HCT116 (cell line): ENCODE data around the gene ACP3. TPM values are rescaled to one million over a fixed set of nuclear protein-coding genes. Genes with fewer than 3 reads are reported as not detected.
"Not testable (repeated sequence)": the region's sequence is repeated elsewhere in the genome, so short reads cannot be mapped to it uniquely, and the experiment has no call there.

Experiments
- ATAC-seq: fragments of 200-7000 bp; cut with Tn5 transposase; 2 replicates; pipeline ENCODE4 v1.9.1; 2020; ENCODE audit warnings: mild to moderate bottlenecking, moderate library complexity
- BruUV-seq: library from RNA; stranded (reverse); fragments of 400-500 nt; replicated peaks from 2 replicates; lab custom pipeline; 2021; lab: Mats Ljungman, UMichigan
- CTCF ChIA-PET: fragments of 300-600 bp; sonication (Branson Sonifier 250); formaldehyde crosslinking; loops from one replicate; lab custom pipeline; 2021; ENCODE audit warnings: antibody characterized with exemption; lab: Charles Lee
- POLR2A ChIA-PET: fragments of 300-600, 350-600 bp; sonication (Branson Sonifier 250); formaldehyde crosslinking; loops from one replicate; lab custom pipeline; 2021; ENCODE audit warnings: antibody characterized with exemption; lab: Charles Lee
- RAD21 ChIA-PET, 2 experiments: fragments of 300-600 bp; sonication (Branson Sonifier 250); formaldehyde crosslinking; loops; one replicate each; lab custom pipeline; 2023; ENCODE audit warnings: low total read pairs in 2 of 2; ENCODE audit not compliant: uncharacterized antibody in 2 of 2, unreplicated experiment in 2 of 2, low non-redundant PET in 1 of 2; lab: Charles Lee
- DNase-seq: peaks from one replicate; pipeline ENCODE4 v3.0.0-alpha.2; 2010; ENCODE audit warnings: low read depth, low spot score
- H2AFZ ChIP-seq: fragments of 200-600 bp; shearing (Covaris generic), sonication (generic); 2 replicates; pipeline ENCODE4 v1.6.1; 2017; ENCODE audit warnings: low read depth, mixed run types, mixed read lengths, antibody characterized with exemption, low read length; ENCODE audit not compliant: poor library complexity, severe bottlenecking
- H3K27ac ChIP-seq: 2 replicates; pipeline ENCODE4 v1.5.1; 2012; ENCODE audit warnings: low read depth, low read length
- H3K27me3 ChIP-seq: fragments of 200-600 bp; sonication (generic); 2 replicates; pipeline ENCODE4 v1.6.1; 2016; ENCODE audit warnings: mixed run types, low read length, mixed read lengths; ENCODE audit not compliant: insufficient read depth
- H3K36me3 ChIP-seq, 2 experiments: fragments of 200-500 bp in 1 of 2; fragments of 200-600 bp in 1 of 2; sonication (Bioruptor generic) in 1 of 2; sonication (generic) in 1 of 2; 2 replicates each; pipeline versions ENCODE4 v1.5.1 to v1.6.1; 2014 to 2016; ENCODE audit warnings: low read length in 2 of 2, inconsistent platforms in 1 of 2, mixed read lengths in 1 of 2, mixed run types in 1 of 2; ENCODE audit not compliant: insufficient read depth in 2 of 2, control insufficient read depth in 1 of 2
- H3K4me1 ChIP-seq, 2 experiments: fragments of 200-600 bp in 1 of 2; sonication (generic) in 1 of 2; 2 replicates each; pipeline versions ENCODE4 v1.5.1 to v1.6.1; 2012 to 2017; ENCODE audit warnings: low read length in 2 of 2, inconsistent platforms in 1 of 2, mild to moderate bottlenecking in 1 of 2, mixed read lengths in 1 of 2, mixed run types in 1 of 2, moderate library complexity in 1 of 2; ENCODE audit not compliant: insufficient read depth in 2 of 2, control insufficient read depth in 1 of 2
- H3K4me2 ChIP-seq: fragments of 200-600 bp; sonication (generic); 2 replicates; pipeline ENCODE4 v1.6.1; 2017; ENCODE audit warnings: mixed run types, low read length, mixed read lengths
- H3K4me3 ChIP-seq, 2 experiments: fragments of 200-600 bp in 1 of 2; sonication (generic) in 1 of 2; replicated peaks in 1 of 2; 2 replicates each; pipeline ENCODE4 v1.5.1; 2011 to 2016; ENCODE audit warnings: low read length in 2 of 2, control low read depth in 1 of 2, low read depth in 1 of 2, mild to moderate bottlenecking in 1 of 2, mixed read lengths in 1 of 2, mixed run types in 1 of 2
- H3K79me2 ChIP-seq: fragments of 200-600 bp; sonication (generic); 2 replicates; pipeline ENCODE4 v1.6.1; 2017; ENCODE audit warnings: mild to moderate bottlenecking, mixed run types, low read length, moderate library complexity, mixed read lengths; ENCODE audit not compliant: insufficient read depth
- H3K9ac ChIP-seq: fragments of 200-600 bp; sonication (generic); 2 replicates; pipeline ENCODE4 v1.6.1; 2016; ENCODE audit warnings: low read length, mixed read lengths
- H3K9me2 ChIP-seq: fragments of 200-600 bp; sonication (generic), shearing (Covaris generic); 2 replicates; pipeline ENCODE4 v1.6.1; 2017; ENCODE audit warnings: mixed run types, mild to moderate bottlenecking, moderate library complexity; ENCODE audit not compliant: insufficient read depth
- H3K9me3 ChIP-seq, 2 experiments: fragments of 200-500 bp in 1 of 2; fragments of 200-600 bp in 1 of 2; sonication (Bioruptor generic) in 1 of 2; sonication (generic) in 1 of 2; 2 replicates each; pipeline ENCODE4 v1.6.1; 2014 to 2017; ENCODE audit warnings: low read length in 2 of 2, mixed read lengths in 2 of 2, inconsistent platforms in 1 of 2, low read depth in 1 of 2, mild to moderate bottlenecking in 1 of 2, mixed run types in 1 of 2, moderate library complexity in 1 of 2; ENCODE audit not compliant: control insufficient read depth in 1 of 2, insufficient read depth in 1 of 2
- H4K20me1 ChIP-seq: fragments of 200-600 bp; sonication (generic), shearing (Covaris generic); 2 replicates; pipeline ENCODE4 v1.6.1; 2017; ENCODE audit warnings: mixed run types, mild to moderate bottlenecking, moderate library complexity; ENCODE audit not compliant: insufficient read depth
- ATF3 ChIP-seq: IDR thresholded peaks from 2 replicates; pipeline ENCODE4 v1.6.1; 2012
- CTCF ChIP-seq, 3 experiments: fragments of 200-600 bp in 1 of 3; sonication (generic) in 1 of 3; IDR thresholded peaks in 2 of 3; conservative IDR thresholded peaks in 1 of 3; 2 replicates each; pipeline ENCODE4 v1.5.1; 2012 to 2017; ENCODE audit warnings: low read depth in 2 of 3, low read length in 2 of 3, antibody characterized with exemption in 1 of 3, borderline replicate concordance in 1 of 3, control low read depth in 1 of 3, mild to moderate bottlenecking in 1 of 3, mixed read lengths in 1 of 3, mixed run types in 1 of 3, moderate library complexity in 1 of 3; ENCODE audit not compliant: insufficient read depth in 1 of 3
- ELF1 ChIP-seq: IDR thresholded peaks from 2 replicates; pipeline ENCODE4 v1.6.1; 2012; ENCODE audit warnings: low read depth, borderline replicate concordance
- EZH2 ChIP-seq: fragments of 200-600 bp; sonication (generic); IDR thresholded peaks from 2 replicates; pipeline ENCODE4 v1.6.1; 2017; ENCODE audit warnings: antibody characterized with exemption, mixed run types
- EZH2phosphoT487 ChIP-seq: fragments of 200-600 bp; IDR thresholded peaks from 2 replicates; pipeline ENCODE4 v1.6.1; 2018; ENCODE audit warnings: antibody characterized with exemption, borderline replicate concordance
- FOSL1 ChIP-seq: IDR thresholded peaks from 2 replicates; pipeline ENCODE4 v1.6.1; 2012; ENCODE audit warnings: low read depth
- JUND ChIP-seq: IDR thresholded peaks from 2 replicates; pipeline ENCODE4 v1.6.1; 2012
- POLR2A ChIP-seq: IDR thresholded peaks from 2 replicates; pipeline ENCODE4 v1.7.0; 2011; ENCODE audit warnings: borderline replicate concordance; ENCODE audit not compliant: insufficient read depth, insufficient read length; ENCODE audit errors: extremely low read depth
- POLR2AphosphoS5 ChIP-seq: IDR thresholded peaks from 2 replicates; pipeline ENCODE4 v1.6.1; 2011; ENCODE audit warnings: mild to moderate bottlenecking, low read depth, low read length, moderate library complexity
- RAD21 ChIP-seq: IDR thresholded peaks from 2 replicates; pipeline ENCODE4 v1.6.1; 2012; ENCODE audit warnings: low read depth, mild to moderate bottlenecking
- REST ChIP-seq: IDR thresholded peaks from 2 replicates; pipeline ENCODE4 v1.6.1; 2012; ENCODE audit warnings: low read depth
- SP1 ChIP-seq: IDR thresholded peaks from 2 replicates; pipeline ENCODE4 v1.6.1; 2012; ENCODE audit warnings: low read depth
- SRF ChIP-seq: IDR thresholded peaks from 2 replicates; pipeline ENCODE4 v1.6.1; 2012; ENCODE audit warnings: low read depth
- TCF7L2 ChIP-seq: IDR thresholded peaks from 2 replicates; pipeline ENCODE4 v1.7.0; 2011; ENCODE audit warnings: borderline replicate concordance, inconsistent platforms; ENCODE audit not compliant: insufficient read depth, insufficient read length; ENCODE audit errors: extremely low read depth
- ZFX ChIP-seq: fragments of 450-650 bp; IDR thresholded peaks from 2 replicates; pipeline ENCODE4 v1.6.1; 2017
- ZNF274 ChIP-seq: fragments of 200-500 bp; sonication (Bioruptor generic); IDR thresholded peaks from 2 replicates; pipeline ENCODE4 v1.6.1; 2014; ENCODE audit warnings: mild to moderate bottlenecking, low read depth, low read length, inconsistent platforms
- intact Hi-C: fragments of 100-400 bp; cut with micrococcal nuclease; formaldehyde crosslinking; loops from 2 replicates; pipeline ENCODE4 v1.10.0; 2022
- total RNA-seq: library from RNA; stranded (reverse); gene quantifications from one replicate; pipeline ENCODE4 v1.2.1, GENCODE V29; 2021; ENCODE audit not compliant: unreplicated experiment
- TF ChIP-seq, protein P1 (sequence below): IDR thresholded peaks from 2 replicates; pipeline ENCODE4 v1.6.1; 2012

ACP3 gene
- total RNA-seq, 1 experiment from 2014 or later, result 0.79 TPM

GRCh38 chr3:132294906-132295305 lies 22.3 kb upstream of the ACP3 start:
- POLR2A ChIA-PET, result no interaction called here
- H3K36me3 ChIP-seq, result no peaks in the 10 kb centered on the region
- no peaks in the 10 kb centered on the region for H3K27me3 ChIP-seq
- intact Hi-C loops, result no loop called here
- TF ChIP-seq, protein P1, sequence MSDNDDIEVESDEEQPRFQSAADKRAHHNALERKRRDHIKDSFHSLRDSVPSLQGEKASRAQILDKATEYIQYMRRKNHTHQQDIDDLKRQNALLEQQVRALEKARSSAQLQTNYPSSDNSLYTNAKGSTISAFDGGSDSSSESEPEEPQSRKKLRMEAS, result no peak
- TF ChIP-seq ELF1 (no peak), JUND (no peak), EZH2phosphoT487 (no peak), POLR2AphosphoS5 (no peak), SRF (no peak), ZFX (no peak), POLR2A (no peak), TCF7L2 (no peak), ATF3 (no peak), CTCF (IDR thresholded peaks at IDR 0.05 in 2 of 3, conservative IDR thresholded peaks at IDR 0.05 in 1 of 3; ENCODE audit: borderline replicate concordance in 1 of 3, insufficient read depth in 1 of 3, low read depth in 2 of 3, low read length in 2 of 3) (no peak), REST (no peak), SP1 (no peak), RAD21 (no peak), EZH2 (no peak), ZNF274 (no peak), FOSL1 (no peak)
- H3K79me2 ChIP-seq, result no peaks in the 10 kb centered on the region
- H3K9me2 ChIP-seq, result no peaks in the 10 kb centered on the region
- H3K27ac ChIP-seq, result no peak overlapping the region
- no peak overlapping the region for H3K4me2 ChIP-seq
- no peaks in the 10 kb centered on the region for H3K9me3 ChIP-seq
- no peaks in the 10 kb centered on the region for H4K20me1 ChIP-seq
- BruUV-seq, result no TSS peak
- RAD21 ChIA-PET, result no interaction called here
- no peak overlapping the region for H3K9ac ChIP-seq
- no peak overlapping the region for H3K4me3 ChIP-seq
- CTCF ChIA-PET, result no interaction called here
- ATAC-seq, result no peak
- no peak overlapping the region for H2AFZ ChIP-seq
- DNase-seq, result no peak
- no peaks in the 10 kb centered on the region for H3K4me1 ChIP-seq

GRCh38 chr3:132303336-132304201 lies 13.6 kb upstream of the ACP3 start:
- RAD21 ChIA-PET, H3K9me3 ChIP-seq, BruUV-seq, ATAC-seq, DNase-seq, CTCF ChIA-PET, H3K9ac ChIP-seq, H3K4me1 ChIP-seq, H3K4me2 ChIP-seq, H3K27me3 ChIP-seq, intact Hi-C loops, H3K79me2 ChIP-seq, H4K20me1 ChIP-seq, H3K4me3 ChIP-seq, H3K9me2 ChIP-seq, POLR2A ChIA-PET, H3K27ac ChIP-seq, H2AFZ ChIP-seq, H3K36me3 ChIP-seq: not testable (repeated sequence)
